GM19455 (cell line): Measurements from ENCODE around the gene CHPF2.

Source experiments
- ATAC-seq: cut with Tn5 transposase; IDR thresholded peaks from one replicate; pipeline ENCODE4 v1.9.1; 2021; ENCODE audit not compliant: unreplicated experiment

CHPF2 gene

DNA sequence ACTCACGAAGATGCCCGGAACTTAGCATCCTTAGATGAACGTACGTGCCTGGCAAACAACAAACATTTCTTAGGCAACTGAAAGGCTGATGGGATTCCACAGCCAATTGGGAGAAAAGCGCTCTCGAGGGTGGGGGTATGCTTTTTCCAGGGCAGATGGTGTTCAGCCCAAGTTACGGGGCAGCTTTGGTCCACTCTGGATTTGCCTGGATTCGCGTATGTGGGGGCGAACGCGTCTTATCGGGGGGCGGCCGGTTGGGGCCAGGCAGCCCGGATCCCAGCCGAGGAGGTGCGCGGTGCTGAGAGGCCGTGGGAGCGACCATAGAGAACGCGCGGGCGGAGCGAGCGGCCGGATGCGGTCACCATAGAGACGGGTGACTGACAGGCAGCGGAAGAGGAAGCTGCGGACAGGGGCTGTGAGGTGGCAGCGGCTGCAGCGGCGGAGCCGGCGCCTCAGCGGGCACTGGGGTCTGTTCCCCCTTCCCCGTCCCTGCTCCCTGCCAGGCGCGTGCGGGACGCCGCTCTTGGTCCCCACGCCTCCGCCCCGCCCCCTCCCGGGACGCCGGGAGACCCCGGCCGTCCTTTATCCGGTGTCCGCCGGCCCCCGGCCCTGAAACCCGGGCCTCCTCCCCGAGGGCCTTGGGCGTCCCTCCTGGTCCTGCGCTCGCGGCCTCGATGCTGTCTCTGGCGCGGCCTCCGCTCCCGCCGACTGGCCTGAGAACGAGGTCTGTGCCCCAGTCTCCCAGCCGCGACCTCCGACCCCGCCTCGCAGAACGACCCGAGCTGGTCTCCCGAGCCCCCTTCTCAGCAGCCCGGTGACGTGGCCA lies at the start of gene CHPF2:
TSS of gene CHPF2 (plus strand) at position 393 of the 826 bp plus-strand sequence. CDS start 1,529 bp downstream, outside the sequence.
- ATAC-seq = peak; percentile 96

GRCh38 chr7:151185762-151186639 lies 46.3 kb upstream of the CHPF2 start:
- ATAC-seq = no peak

DNA sequence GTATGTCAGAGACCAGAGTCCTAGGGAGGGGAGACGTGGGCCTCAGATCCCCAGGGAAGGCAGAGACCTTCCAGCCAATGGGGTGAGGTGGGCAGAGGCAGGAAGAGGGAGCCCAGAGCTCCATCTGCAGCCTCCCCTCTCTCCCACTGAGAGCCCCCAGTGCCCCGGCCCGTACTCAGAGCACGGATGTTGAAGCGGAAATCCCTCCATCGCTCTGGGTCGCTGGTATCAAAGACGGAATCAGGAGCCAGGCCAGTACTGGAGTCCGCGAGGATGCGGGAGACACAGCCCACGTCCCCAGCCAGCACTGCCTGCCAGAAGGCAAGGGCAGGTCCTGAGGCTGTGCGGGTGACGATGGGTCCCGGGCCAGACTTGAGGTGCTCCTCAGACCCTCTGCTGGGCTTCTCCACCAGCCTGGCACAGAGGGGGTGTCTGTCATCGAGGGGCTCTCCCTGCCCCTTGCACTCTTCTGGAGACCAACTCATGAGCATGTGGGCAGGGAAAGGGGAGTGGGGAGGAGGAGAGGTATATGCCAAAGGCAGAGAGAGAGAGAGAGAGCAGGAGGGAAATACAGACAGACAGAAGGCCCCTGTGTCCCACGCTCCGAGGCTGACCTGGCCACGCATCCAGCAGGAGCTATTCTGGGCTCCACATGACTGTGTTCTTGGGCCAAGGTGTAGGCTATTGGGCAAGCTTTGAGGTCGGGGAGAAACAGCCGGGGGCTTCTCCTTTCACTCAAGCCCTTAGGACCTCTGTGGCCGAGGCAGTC lies 45.5 kb upstream of the CHPF2 start, which contains the start of gene ASB10:
TSS of gene ASB10 (minus strand) at position 611 of the 769 bp plus-strand sequence. CDS start at position 491, 120 bp downstream.
- ATAC-seq = no peak

DNA sequence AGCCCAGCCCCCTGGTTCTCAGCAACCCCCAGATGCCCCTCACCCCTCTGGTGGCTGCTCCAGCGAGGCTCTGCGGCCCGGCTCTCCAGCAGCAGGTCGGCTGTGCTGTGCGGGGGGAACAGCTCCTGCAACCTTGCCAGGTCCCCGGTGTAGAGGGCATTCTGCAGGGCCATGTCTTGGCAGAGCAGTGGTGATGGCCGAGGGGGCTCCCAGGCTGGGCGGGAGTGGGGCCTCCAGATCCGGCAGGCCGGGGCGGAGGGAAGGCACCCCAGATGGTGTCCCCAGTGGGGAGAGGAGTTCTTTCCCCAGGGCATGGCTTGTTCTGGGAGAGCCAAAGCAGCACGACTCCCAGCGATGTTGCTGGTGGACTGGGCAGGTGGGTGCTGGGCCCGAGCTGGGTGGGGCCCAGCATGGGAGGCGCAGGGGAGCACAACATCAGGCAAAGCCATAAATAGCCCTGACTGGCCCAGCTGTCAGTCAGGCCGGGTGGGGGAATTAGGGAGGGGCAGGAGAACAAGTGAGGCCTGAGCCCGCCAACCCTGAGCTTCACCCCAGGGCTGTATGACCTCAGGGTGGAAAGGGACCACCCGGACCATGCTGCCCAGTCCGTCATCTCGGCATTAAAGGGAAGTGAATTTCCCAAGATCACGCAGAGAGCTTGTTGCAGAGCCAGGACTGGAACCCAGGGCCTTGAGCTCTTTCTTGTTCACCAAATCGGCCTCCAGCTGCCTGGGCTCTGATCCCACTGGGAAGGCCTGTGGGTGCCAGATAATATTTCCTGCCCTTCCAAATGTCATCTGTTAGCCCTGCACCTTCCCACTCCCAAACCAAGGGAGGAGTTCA lies 44.7 kb upstream of the CHPF2 start:
- ATAC-seq = no peak

DNA sequence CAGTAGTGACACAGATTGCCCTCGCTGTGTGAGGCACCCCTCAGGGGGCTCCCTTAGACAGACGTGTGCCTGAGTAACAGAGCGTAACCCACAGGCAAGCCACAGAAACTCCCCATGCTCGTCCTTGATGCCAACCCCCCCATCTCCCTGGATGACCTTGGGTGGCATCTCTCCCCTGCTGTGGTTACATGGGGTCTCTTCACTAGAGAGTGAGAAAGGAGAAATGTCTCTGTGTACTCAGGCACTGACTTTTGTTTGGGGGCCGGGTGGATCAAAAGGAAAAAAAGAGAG lies 44.1 kb upstream of the CHPF2 start:
- ATAC-seq = no peak

- ATAC-seq = no peak
These were observed 43.2 kb upstream of the CHPF2 start for GRCh38 chr7:151189038-151189437.

DNA sequence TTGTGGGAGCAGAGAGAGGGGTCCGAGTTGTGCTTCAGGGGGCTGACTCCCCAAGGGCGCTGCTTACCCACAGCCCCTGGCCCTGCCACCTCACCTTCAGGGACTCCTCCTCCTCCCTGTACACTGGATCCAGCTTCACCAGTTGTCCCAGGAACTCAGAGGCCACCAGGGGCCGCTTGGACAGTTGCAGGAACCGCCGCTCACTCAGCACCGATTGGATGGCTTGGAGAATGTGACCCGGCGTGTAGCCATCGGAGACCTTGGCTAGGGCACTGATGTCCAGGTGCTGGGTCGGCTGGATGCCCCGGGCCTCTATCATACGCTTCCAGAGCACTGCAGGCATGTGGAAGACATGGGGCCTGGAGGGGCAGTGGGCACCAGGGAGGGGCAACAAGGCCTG lies 40.7 kb upstream of the CHPF2 start:
- no peak for ATAC-seq

GRCh38 chr7:151192002-151192539 lies 40.2 kb upstream of the CHPF2 start:
- no peak for ATAC-seq

DNA sequence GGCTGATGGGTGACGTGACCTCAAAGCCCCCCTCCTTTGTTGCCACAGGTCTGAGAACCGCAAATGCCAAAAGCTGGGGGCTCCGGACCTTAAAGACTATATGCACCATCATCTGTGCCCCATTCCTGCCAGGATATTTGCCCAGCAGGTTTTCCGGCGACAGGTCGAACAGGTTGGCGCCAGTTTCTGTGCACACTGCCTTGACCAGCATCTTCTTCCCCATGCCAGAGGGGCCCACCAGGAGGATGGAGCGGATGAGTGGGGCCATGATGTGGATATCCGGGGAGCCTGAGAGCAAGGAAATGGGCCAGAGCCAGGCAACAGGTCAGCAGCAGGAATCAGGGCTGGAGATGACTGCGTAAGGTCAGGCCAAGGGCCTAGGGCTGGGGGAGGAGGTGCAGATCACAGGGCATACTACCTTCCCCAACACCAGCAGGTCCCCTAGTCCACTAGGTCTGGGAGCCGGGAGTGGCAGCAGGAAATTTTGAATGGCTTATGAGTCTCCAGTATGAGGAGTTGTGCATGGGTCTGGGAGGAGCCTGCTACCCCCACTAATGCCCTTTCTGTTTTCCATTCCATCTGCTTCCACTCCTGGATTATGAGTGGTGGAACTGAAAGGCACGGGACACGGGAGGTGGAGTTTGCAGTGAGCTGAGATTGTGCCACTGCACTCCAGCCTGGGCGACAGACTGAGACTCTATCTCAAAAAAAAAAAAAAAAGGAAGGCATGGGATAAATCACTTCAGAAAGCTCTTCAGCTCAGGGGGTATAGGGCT lies 38.9 kb upstream of the CHPF2 start:
- no peak for ATAC-seq

DNA sequence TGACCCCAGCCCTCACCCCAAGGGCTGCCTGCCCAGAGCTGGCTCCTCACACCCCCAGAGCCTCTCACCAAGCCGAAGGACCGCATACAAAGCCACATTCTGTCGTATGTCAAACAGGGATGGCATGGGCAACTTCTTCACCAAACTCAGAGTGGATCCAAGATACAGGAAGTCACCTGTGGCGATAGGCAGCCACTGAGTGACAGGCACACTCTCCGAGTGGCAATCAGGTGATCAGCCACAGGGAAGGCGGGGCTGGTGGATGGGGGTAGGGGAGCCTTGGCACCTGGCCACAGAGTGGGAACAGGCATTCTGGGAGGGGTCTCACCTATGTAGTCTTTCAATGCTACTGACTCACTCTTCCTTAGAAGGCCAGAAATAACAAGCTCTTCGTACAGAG lies 38.1 kb upstream of the CHPF2 start:
- no peak for ATAC-seq

- no peak for ATAC-seq
These were observed 36.5 kb upstream of the CHPF2 start for GRCh38 chr7:151195616-151196450.

GRCh38 chr7:151197932-151198331 lies 34.4 kb upstream of the CHPF2 start:
- ATAC-seq = no peak

- no peak for ATAC-seq
These were observed 33.1 kb upstream of the CHPF2 start for GRCh38 chr7:151198945-151199848.

- ATAC-seq = no peak
These were observed 30.9 kb upstream of the CHPF2 start for GRCh38 chr7:151201344-151201743.

- ATAC-seq = no peak
These were observed 30.5 kb upstream of the CHPF2 start for GRCh38 chr7:151201751-151202150.

DNA sequence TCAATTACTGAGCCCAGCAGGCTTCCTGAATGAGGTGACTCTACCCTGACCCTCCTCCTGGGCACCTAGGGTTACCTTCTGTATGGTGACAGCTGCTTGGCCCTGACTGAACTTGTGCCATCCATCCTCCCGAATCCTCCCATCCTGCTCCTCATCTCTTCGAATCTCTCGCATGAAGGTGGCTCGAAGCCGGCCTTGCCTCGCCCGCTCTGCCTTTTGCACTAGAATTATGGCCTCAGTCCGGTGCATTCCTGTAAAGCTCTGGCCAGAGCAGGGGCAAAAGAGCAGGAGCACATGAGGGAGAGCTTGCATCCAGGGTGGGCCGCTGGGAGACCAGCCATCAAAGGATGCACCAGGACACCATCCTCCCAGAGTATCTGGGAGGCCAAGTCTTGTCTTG lies 29.4 kb upstream of the CHPF2 start:
- ATAC-seq = no peak

DNA sequence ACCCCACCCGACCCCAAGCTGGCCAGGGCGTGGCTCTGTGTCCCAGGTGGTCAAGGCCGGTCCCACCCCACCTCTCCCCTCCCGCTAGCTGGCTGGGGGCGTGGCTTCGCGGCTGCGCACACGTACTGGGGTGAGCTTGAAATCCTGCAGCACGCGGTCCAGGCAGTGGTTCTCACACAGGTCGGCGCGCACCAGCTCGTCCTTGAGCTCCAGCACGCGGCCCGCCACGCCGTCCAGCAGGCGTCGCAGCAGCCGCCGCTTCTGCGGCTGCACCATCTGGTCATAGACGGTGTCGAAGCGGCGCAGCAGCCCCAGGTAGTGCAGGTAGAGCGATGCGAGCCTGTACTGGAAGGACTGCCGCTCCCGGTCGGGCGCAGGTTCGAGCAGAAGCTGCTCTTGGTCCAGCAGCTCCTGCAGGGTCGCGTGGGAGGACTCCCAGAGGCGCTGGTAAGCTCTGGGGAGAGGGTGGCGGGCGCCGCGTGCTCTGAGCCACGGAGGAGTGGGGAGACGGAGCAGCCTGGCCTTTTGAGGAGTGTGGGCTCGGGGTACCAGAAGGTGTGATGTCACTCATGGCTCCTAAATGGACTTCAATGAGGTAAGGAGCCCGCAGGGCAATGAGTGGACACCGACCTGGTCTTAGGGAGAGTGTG lies 27.8 kb upstream of the CHPF2 start:
- ATAC-seq = no peak
